Endothelial cell of hepatic sinusoid (primary cell): ENCODE results near the gene MFNG.

Source experiments
- in situ Hi-C: cut with HindIII; loops from 2 replicates; pipeline ENCODE4 v1.10.0; 2017; ENCODE audit warnings: low sequenced_read_pairs

Gene MFNG

DNA sequence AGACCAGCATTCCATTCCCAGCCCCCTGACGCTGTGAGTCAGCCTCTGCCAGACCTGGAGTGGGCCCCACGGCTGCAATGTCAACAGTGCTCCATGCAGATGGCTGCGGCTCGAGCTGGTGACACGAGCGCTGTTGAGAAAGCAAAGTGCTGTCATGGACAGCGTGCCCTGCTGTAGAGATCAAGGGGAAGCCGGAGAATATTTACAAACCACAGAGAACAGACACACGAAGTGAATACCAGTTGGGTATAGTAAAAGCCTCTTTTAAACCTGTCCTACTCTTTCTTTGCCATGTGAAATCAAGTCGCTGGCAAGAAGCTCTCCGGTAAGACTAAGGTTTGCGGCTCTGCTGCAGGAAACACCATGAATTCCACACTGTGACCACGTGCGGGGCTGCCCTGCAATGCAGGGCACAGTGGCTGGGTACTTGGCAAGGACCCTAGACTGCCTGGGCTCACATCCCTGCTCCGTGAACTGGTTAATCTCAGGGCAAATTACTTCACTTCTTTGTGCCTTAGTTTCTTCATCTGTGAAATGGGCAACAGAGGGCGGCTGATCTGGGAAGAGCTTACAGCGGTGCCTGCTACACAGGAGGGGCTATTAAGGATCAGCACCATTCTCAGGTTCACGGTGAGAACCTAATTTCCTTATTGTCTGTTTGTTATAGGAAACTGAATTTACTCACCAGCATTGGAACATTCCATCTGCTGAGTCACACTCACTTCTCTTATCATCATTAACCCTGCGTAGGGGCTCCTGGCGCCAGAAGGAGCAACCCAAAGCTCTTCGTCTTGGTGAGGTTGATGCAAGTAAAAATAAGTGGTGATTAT is 31.1 kb downstream of the MFNG start:
- in situ Hi-C loops, result no loop called here

GRCh38 chr22:37453696-37454095 is 32.5 kb downstream of the MFNG start:
- in situ Hi-C loops, result no loop called here

DNA sequence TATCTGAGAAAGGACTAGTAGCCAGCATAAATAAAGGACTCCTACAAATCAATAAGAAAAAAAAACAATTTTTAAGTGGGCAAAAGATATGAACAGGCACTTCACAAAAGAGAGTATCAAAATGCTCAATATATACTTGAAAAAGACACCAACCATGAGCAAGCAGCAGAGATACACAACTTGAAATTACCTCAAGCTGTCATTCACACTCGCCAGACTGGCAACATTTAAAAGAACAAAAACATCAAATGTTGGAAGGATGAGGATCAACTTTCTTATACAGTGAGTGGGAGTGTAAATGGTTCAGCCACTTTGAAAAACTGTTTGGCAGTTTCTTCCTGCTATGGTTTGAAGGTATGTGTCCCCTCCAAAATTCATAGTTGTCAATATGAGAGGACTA is 35.0 kb downstream of the MFNG start:
- in situ Hi-C loops, result no loop called here

GRCh38 chr22:37449331-37450001 is 36.7 kb downstream of the MFNG start:
- in situ Hi-C loops, result loop anchor here (5.0 to 10.0 kb wide), 3 partner anchors 57 to 395 kb away; partner anchors contain the start of gene KCTD17

DNA sequence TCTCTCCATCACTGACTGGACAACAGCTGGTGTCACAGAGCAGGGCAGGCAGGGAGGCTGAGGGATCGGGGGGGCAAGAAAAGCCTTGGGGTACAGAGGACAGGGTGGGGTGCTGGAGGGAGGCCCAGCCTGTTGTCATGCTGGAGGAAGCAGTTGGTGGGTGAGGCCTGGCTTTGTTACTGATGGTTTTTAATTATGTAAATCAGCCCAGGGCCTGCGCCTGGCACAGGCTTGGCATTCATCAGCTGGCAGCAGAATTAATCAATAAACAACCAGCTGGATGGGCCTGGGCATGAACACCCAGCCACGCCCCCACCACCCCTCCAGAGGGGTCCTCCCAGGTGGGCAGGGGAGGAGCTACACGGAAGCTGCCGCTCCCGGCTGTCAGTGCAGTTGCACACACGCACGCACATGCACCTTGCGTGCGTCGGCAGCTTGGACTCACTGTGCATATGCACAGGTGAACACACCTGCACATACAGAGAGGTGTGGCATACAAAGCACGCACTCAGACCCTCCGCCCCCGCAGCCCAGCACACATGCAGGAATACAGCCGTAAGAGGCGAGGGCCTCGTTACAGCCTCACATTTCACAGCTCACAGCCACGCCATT is 37.6 kb downstream of the MFNG start:
- in situ Hi-C loops, result loop anchor here (5.0 to 10.0 kb wide), 3 partner anchors 56 to 394 kb away; partner anchors contain the start of gene KCTD17

GRCh38 chr22:37445501-37445900 is 40.7 kb downstream of the MFNG start:
- in situ Hi-C loops, result loop anchor here (5.0 to 10.0 kb wide), 3 partner anchors 53 to 391 kb away; partner anchors contain the start of gene KCTD17

DNA sequence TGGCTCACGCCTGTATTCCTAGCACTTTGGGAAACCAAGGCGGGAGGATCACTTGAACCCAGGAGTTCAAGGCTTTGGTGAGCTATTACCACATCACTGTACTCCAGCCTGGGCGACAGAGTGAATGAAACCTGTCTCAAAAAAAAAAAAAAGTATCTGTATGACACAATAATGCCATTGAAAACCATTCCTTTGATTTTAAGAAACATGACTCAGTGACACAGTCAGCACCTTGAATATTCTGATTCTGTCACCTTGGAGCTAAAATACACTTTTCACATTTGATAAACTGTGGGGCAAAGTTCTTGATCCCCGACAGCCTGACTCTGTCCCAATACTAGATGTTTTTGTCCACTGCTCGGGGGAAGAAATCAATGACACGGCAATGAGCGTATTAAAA is 42.2 kb downstream of the MFNG start:
- in situ Hi-C loops, result loop anchor here (10.0 kb wide), 1 partner anchor 389 kb away; the partner anchor contains the start of gene KCTD17

GRCh38 chr22:37443086-37443485 is 43.1 kb downstream of the MFNG start:
- in situ Hi-C loops, result loop anchor here (10.0 kb wide), 1 partner anchor 388 kb away; the partner anchor contains the start of gene KCTD17

- in situ Hi-C loops, result loop anchor here (10.0 kb wide), 1 partner anchor 388 kb away; the partner anchor contains the start of gene KCTD17
These were observed 43.6 kb downstream of the MFNG start for GRCh38 chr22:37442537-37442936.

GRCh38 chr22:37442135-37442534 is 44.0 kb downstream of the MFNG start:
- in situ Hi-C loops, result loop anchor here (10.0 kb wide), 1 partner anchor 387 kb away; the partner anchor contains the start of gene KCTD17

DNA sequence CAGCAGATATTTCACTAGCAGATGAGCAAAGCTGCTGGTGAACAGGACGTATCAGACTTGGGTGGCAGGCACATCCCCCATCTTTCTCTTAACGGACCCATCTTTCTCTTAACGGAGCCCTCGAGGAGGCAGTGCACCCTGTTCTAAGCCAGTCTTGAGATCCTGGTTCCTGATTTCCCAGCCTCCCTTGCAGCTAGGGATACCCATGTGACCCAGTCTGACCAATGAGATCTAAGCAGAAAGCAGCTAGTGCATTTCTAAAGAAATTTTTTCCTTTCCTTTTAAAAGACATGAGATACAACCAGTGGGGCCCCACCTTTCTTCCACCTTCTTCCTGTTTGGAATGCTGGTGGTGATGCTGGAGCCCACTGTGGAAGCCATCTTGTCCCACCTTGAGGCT is 45.3 kb downstream of the MFNG start:
- in situ Hi-C loops, result loop anchor here (10.0 kb wide), 1 partner anchor 386 kb away; the partner anchor contains the start of gene KCTD17

DNA sequence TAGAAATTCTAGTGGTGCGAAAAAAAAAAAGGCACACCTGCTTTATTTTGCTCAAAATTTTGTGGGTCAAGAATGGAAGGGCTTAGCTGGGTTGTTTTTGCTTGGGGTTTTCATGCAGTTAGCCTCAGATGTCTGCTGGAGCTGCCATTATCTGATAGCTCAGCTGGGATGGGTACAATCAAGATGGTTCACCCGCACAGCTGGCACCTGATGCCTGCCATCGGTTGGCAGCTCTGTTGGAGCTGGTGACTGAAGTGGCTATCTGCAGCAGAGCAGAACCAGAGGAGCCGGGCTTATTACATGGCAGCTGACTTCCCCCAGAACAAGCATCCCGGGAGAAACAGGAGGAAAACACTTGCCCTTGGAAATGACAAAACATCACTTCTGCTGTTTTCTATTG is 46.8 kb downstream of the MFNG start:
- in situ Hi-C loops, result no loop called here

- in situ Hi-C loops, result no loop called here
These were observed 50.1 kb downstream of the MFNG start for GRCh38 chr22:37435970-37436603.

GRCh38 chr22:37433786-37434185 is 52.4 kb downstream of the MFNG start:
- in situ Hi-C loops, result no loop called here

DNA sequence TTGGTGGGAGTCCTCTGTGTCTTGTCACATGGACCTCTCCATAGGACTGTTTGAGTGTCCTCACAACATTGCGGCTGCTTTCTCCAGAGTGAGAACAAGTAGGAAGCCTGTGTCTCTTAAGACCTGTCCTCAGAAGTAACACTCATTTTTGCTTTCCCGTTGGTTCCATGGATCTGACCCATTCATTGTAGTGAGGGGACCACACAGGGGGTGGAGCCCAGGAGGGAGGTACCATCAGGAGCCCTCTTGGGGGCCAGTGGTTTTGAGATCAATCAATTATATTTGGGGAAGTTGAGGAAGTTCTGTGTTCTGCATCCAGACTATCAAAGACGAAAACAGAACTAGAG is 53.5 kb downstream of the MFNG start:
- in situ Hi-C loops, result no loop called here

GRCh38 chr22:37431801-37432707 is 54.1 kb downstream of the MFNG start:
- in situ Hi-C loops, result no loop called here

GRCh38 chr22:37431366-37431765 is 54.8 kb downstream of the MFNG start:
- in situ Hi-C loops, result no loop called here

DNA sequence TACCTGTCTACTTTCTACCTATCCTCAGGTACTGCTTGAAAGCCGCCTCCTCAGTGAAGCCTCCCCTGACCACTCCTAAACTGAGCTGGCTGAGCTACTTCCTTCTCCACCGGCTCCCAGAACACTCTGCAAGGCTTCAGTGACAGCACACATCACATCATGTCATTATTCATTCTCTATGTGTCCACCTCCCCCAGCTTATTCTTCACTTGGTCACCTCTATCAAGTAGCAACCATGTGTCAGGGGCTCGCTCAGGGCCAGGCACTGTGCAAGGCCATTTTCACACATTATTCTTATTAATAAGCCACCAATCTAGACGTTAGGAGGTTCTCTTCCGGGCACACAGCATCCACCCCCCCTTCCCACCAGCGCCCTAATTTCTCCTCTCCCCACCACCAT is 55.2 kb downstream of the MFNG start:
- in situ Hi-C loops, result no loop called here

DNA sequence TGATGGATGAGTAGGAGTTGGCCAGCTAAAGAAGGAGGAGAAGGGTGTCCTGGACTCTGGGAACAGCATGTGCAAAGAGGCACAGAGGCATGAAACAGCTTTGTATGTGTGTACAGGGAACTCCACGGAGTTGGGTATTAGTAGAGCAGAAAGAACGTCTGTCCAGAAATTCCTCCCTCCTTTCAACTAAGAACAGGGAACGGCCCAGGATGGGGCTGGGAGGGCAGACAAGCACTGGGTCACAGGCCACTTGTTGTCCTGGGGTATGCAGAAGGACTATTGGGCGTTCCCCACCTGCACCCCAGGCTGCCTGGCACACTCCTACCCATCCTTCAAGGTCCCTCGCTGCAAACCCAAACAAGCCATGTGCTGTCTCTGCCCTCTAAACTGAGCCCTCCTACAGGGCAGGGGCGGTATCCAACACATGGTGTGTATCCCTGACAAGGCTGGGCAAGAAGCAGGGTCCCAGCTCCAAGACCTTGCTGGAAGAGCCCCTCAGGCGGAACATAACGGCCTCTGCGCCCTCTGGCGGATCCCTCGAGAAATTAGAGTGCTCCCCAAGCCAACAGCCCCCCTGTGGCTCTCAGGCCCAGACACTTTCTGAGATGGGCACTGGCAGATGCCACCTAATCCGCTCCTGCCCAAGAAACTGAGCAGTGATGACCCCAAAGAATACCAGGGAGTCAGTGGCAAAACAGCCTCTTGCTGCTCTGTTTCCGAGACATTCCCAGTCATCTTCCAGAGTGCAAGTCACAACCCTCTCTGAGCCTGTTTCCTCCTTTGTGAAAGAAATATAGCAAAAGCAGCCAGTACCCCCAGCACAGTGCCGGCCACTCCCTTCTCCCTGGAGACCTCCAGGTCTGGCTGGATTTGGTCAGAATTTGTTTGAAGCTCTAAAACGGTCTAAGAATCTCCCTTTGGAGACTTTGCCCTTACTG is 57.3 kb downstream of the MFNG start:
- in situ Hi-C loops, result no loop called here
